H9 (cell line): Measurements from ENCODE around the gene CKS2. TPM values are rescaled to one million over a fixed set of nuclear protein-coding genes. Genes with fewer than 3 reads are reported as not detected.
A peak's percentile ranks its signal among the peaks of the same experiment; 100 is the strongest.

ENCODE experiments used
- DNase-seq: peaks from one replicate; pipeline ENCODE4 v3.0.0-alpha.2; 2017
- H2AFZ ChIP-seq: one replicate; pipeline ENCODE4 v1.6.1; 2013; ENCODE audit warnings: mild to moderate bottlenecking, low read length, control low read depth, moderate library complexity
- H2AK5ac ChIP-seq: 2 replicates; pipeline ENCODE4 v1.6.1; 2013; ENCODE audit warnings: low read length, control low read depth, mixed read lengths; ENCODE audit not compliant: insufficient read length
- H2BK120ac ChIP-seq: one replicate; pipeline ENCODE4 v1.6.1; 2013; ENCODE audit warnings: low read depth, mild to moderate bottlenecking, low read length, control low read depth, inconsistent platforms; ENCODE audit not compliant: poor library complexity, severe bottlenecking
- H2BK12ac ChIP-seq: 2 replicates; pipeline ENCODE4 v1.6.1; 2013; ENCODE audit warnings: low read length, control low read depth, mixed read lengths, low read depth; ENCODE audit not compliant: insufficient read length
- H2BK15ac ChIP-seq: 2 replicates; pipeline ENCODE4 v1.6.1; 2013; ENCODE audit warnings: low read depth, low read length, control low read depth
- H2BK20ac ChIP-seq: one replicate; pipeline ENCODE4 v1.6.1; 2013; ENCODE audit warnings: low read depth, mild to moderate bottlenecking, low read length, control low read depth, inconsistent platforms; ENCODE audit not compliant: poor library complexity, severe bottlenecking
- H2BK5ac ChIP-seq: 2 replicates; pipeline ENCODE4 v1.6.1; 2013; ENCODE audit warnings: low read length, control low read depth, mixed read lengths; ENCODE audit not compliant: insufficient read length
- H3K14ac ChIP-seq: 2 replicates; pipeline ENCODE4 v1.6.1; 2013; ENCODE audit warnings: low read length, control low read depth; ENCODE audit not compliant: insufficient read depth
- H3K18ac ChIP-seq: 2 replicates; pipeline ENCODE4 v1.6.1; 2013; ENCODE audit warnings: low read depth, mild to moderate bottlenecking, mixed read lengths, low read length, control low read depth; ENCODE audit not compliant: insufficient read length
- H3K23ac ChIP-seq: 2 replicates; pipeline ENCODE4 v1.6.1; 2013; ENCODE audit warnings: low read length, control low read depth, mixed read lengths, low read depth; ENCODE audit not compliant: insufficient read length
- H3K23me2 ChIP-seq: 2 replicates; pipeline ENCODE4 v1.6.1; 2013; ENCODE audit warnings: low read depth, mild to moderate bottlenecking, mixed read lengths, low read length, control low read depth; ENCODE audit not compliant: insufficient read length, poor library complexity, severe bottlenecking
- H3K27ac ChIP-seq: 2 replicates; pipeline ENCODE4 v1.5.1; 2013; ENCODE audit warnings: low read length, control low read depth, mixed read lengths, low read depth; ENCODE audit not compliant: insufficient read length
- H3K27me3 ChIP-seq: 2 replicates; pipeline ENCODE4 v1.6.1; 2013; ENCODE audit warnings: low read length, control low read depth, inconsistent platforms; ENCODE audit not compliant: insufficient read depth
- H3K4ac ChIP-seq: 2 replicates; pipeline ENCODE4 v1.6.1; 2013; ENCODE audit warnings: low read depth, mild to moderate bottlenecking, control low read depth, inconsistent platforms, low read length, moderate library complexity
- H3K4me1 ChIP-seq: 2 replicates; pipeline ENCODE4 v1.6.1; 2013; ENCODE audit warnings: low read length, control low read depth, inconsistent platforms; ENCODE audit not compliant: insufficient read depth
- H3K4me2 ChIP-seq: 2 replicates; pipeline ENCODE4 v1.6.1; 2013; ENCODE audit warnings: low read length, control low read depth, mixed read lengths; ENCODE audit not compliant: insufficient read length, insufficient read depth
- H3K56ac ChIP-seq: 2 replicates; pipeline ENCODE4 v1.6.1; 2013; ENCODE audit warnings: low read depth, mild to moderate bottlenecking, mixed read lengths, low read length, control low read depth; ENCODE audit not compliant: insufficient read length
- H3K79me1 ChIP-seq: 2 replicates; pipeline ENCODE4 v1.6.1; 2013; ENCODE audit warnings: low read depth, mild to moderate bottlenecking, moderate library complexity, low read length, control low read depth, inconsistent platforms; ENCODE audit not compliant: insufficient read depth, poor library complexity, severe bottlenecking
- H3K79me2 ChIP-seq: 2 replicates; pipeline ENCODE4 v1.6.1; 2013; ENCODE audit warnings: low read length, control low read depth, inconsistent platforms; ENCODE audit not compliant: insufficient read depth
- H3K9ac ChIP-seq: 2 replicates; pipeline ENCODE4 v1.6.1; 2013; ENCODE audit warnings: low read length, control low read depth, mixed read lengths; ENCODE audit not compliant: insufficient read length; ENCODE audit errors: extremely low read depth
- H3K9me3 ChIP-seq: one replicate; pipeline ENCODE4 v1.6.1; 2013; ENCODE audit warnings: low read depth, low read length, inconsistent platforms; ENCODE audit not compliant: control insufficient read depth
- H3T11ph ChIP-seq: one replicate; pipeline ENCODE4 v1.6.1; 2013; ENCODE audit warnings: mild to moderate bottlenecking, low read length, control low read depth, inconsistent platforms
- H4K20me1 ChIP-seq: one replicate; pipeline ENCODE4 v1.6.1; 2013; ENCODE audit not compliant: control insufficient read depth, insufficient read length, insufficient read depth
- H4K5ac ChIP-seq: 2 replicates; pipeline ENCODE4 v1.6.1; 2013; ENCODE audit warnings: low read depth, mild to moderate bottlenecking, mixed read lengths, low read length, control low read depth; ENCODE audit not compliant: insufficient read length
- H4K8ac ChIP-seq: replicated peaks from 2 replicates; pipeline ENCODE4 v1.6.1; 2013; ENCODE audit warnings: low read length, control low read depth, mixed read lengths, low read depth; ENCODE audit not compliant: insufficient read length
- H4K91ac ChIP-seq: 2 replicates; pipeline ENCODE4 v1.6.1; 2013; ENCODE audit warnings: low read depth, mild to moderate bottlenecking, moderate library complexity, mixed read lengths, low read length, control low read depth; ENCODE audit not compliant: insufficient read length
- H3K27ac Mint-ChIP-seq, 3 experiments: 2 replicates in 2 of 3; 3 replicates in 1 of 3; pipeline ENCODE4 v1.8.0; 2020 to 2021; ENCODE audit warnings: mixed read lengths in 3 of 3, mild to moderate bottlenecking in 1 of 3, moderate library complexity in 1 of 3
- H3K27me3 Mint-ChIP-seq: 2 replicates; pipeline ENCODE4 v1.8.0; 2021; ENCODE audit warnings: low read depth, mild to moderate bottlenecking, moderate library complexity, mixed read lengths
- H3K36me3 Mint-ChIP-seq, 3 experiments: 2 replicates in 2 of 3; 3 replicates in 1 of 3; pipeline ENCODE4 v1.8.0; 2020 to 2021; ENCODE audit warnings: low read depth in 3 of 3, mixed read lengths in 3 of 3; ENCODE audit not compliant: insufficient read depth in 1 of 3
- H3K4me1 Mint-ChIP-seq, 2 experiments: 2 replicates each; pipeline ENCODE4 v1.8.0; 2020; ENCODE audit warnings: mixed read lengths in 2 of 2
- H3K4me3 Mint-ChIP-seq, 2 experiments: 2 replicates in 1 of 2; 3 replicates in 1 of 2; pipeline ENCODE4 v1.8.0; 2020 to 2021; ENCODE audit warnings: mild to moderate bottlenecking in 2 of 2, mixed read lengths in 2 of 2, moderate library complexity in 1 of 2
- H3K9me3 Mint-ChIP-seq, 2 experiments: 2 replicates in 1 of 2; 3 replicates in 1 of 2; pipeline ENCODE4 v1.8.0; 2020; ENCODE audit warnings: mild to moderate bottlenecking in 2 of 2, mixed read lengths in 2 of 2, moderate library complexity in 1 of 2
- CTCF ChIP-seq: fragments of 200-600 bp; sonication (generic); conservative IDR thresholded peaks from 3 replicates; pipeline ENCODE4 v1.8.0; 2021; ENCODE audit warnings: antibody characterized with exemption, mild to moderate bottlenecking
- WGBS: extraction: QIAGEN DNeasy Blood & Tissue Kit; methylation state at CpG from one replicate; pipeline ENCODE4 v1.1.7; 2013; ENCODE audit warnings: missing lambda C conversion rate, low lambda C conversion rate, mixed read lengths; ENCODE audit not compliant: insufficient read length; ENCODE audit errors: extremely low coverage; 5-methylcytosine and 5-hydroxymethylcytosine counted together
- total RNA-seq: library from RNA; stranded (reverse); gene quantifications from 2 replicates; pipeline ENCODE4 v1.2.1, GENCODE V29; 2021

Gene CKS2
- total RNA-seq, 1 experiment from 2014 or later, result 211 TPM

- Histone ChIP-seq H4K8ac (no peak overlapping the region), H3K79me1 (no peaks in the 10 kb centered on the region), H3K27me3 (no peaks in the 10 kb centered on the region), H3T11ph (no peak overlapping the region), H3K9ac (no peak overlapping the region), H2BK12ac (no peak overlapping the region), H2AK5ac (no peak overlapping the region), H3K56ac (no peak overlapping the region), H3K4me1 (no peaks in the 10 kb centered on the region), H4K5ac (no peak overlapping the region), H4K91ac (no peak overlapping the region), H3K27ac (no peak overlapping the region), H3K18ac (no peak overlapping the region), H2BK15ac (no peak overlapping the region), H3K23me2 (no peaks in the 10 kb centered on the region), H2AFZ (no peak overlapping the region), H3K23ac (no peak overlapping the region), H2BK120ac (no peak overlapping the region), H3K9me3 (peaks cover 8% of the 10 kb centered on the region), H4K20me1 (no peaks in the 10 kb centered on the region), H2BK20ac (no peak overlapping the region), H2BK5ac (no peak overlapping the region), H3K14ac (no peak overlapping the region), H3K4me2 (no peak overlapping the region), H3K4ac (no peak overlapping the region), H3K79me2 (no peaks in the 10 kb centered on the region)
- H3K27ac Mint-ChIP-seq, result no peak overlapping the region
- peaks cover 5 to 11% of the 10 kb centered on the region in 2 experiments for H3K4me1 Mint-ChIP-seq
- no peak overlapping the region for H3K4me3 Mint-ChIP-seq
- TF ChIP-seq CTCF, result peak; percentile 84
- H3K36me3 Mint-ChIP-seq, result peaks cover 24 to 39% (median 27%) of the 10 kb centered on the region in 3 experiments
- no CpG with 5 or more reads among the region's 5 CpGs for WGBS
- H3K27me3 Mint-ChIP-seq, result no peaks in the 10 kb centered on the region; the same call in none of the 2 replicates
- DNase-seq, result no peak
- peaks cover 19 to 28% of the 10 kb centered on the region in 2 experiments for H3K9me3 Mint-ChIP-seq
Observed at GRCh38 chr9:89278997-89279739, 31.8 kb upstream of the CKS2 start.
